Ishikawa (cell line): Measurements from ENCODE around the gene NKAIN2.

Source experiments
- FOXM1 ChIP-seq: IDR thresholded peaks from 2 replicates; pipeline ENCODE4 v1.6.1; 2012; ENCODE audit warnings: low read depth, borderline replicate concordance
- MAX ChIP-seq: IDR thresholded peaks from 2 replicates; pipeline ENCODE4 v1.6.1; 2012
- RAD21 ChIP-seq: IDR thresholded peaks from 2 replicates; pipeline ENCODE4 v1.6.1; 2012; ENCODE audit warnings: low read depth

- TF ChIP-seq FOXM1, result no peak
- no peak for TF ChIP-seq MAX
- TF ChIP-seq RAD21, result no peak
Measured at GRCh38 chr6:123994891-123995635, 191.4 kb downstream of the NKAIN2 start.
